HG03039 (cell line): ENCODE results near the gene IFNL1.
"Not testable (repeated sequence)": the region's sequence is repeated elsewhere in the genome, so short reads cannot be mapped to it uniquely, and the experiment has no call there.

Experiments
- ATAC-seq: cut with Tn5 transposase; IDR thresholded peaks from one replicate; pipeline ENCODE4 v1.9.1; 2021; ENCODE audit warnings: mild to moderate bottlenecking, moderate library complexity; ENCODE audit not compliant: unreplicated experiment

The IFNL1 gene

GRCh38 chr19:39328046-39328705 lies 32.0 kb downstream of the IFNL1 start:
- no peak for ATAC-seq

DNA sequence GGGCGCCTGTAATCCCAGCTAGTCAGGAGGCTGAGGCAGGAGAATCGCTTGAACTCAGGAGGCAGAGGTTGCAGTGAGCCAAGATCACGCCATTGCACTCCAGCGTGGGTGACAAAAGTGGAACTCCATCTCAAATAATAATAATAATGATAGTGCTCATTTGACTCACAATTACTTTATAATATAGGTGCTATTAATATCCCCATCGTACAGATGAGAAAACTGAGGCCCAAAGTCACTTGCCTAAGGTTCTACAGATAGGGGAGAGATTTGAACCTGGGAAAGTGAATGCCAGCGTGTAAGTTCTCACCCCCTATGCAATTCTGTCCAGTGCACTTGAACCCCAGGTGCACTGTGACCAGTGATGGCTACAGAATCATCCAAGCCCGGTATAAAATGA lies 33.7 kb downstream of the IFNL1 start:
- ATAC-seq = no peak

- no peak for ATAC-seq
Observed at GRCh38 chr19:39332293-39332692, 36.1 kb downstream of the IFNL1 start.

DNA sequence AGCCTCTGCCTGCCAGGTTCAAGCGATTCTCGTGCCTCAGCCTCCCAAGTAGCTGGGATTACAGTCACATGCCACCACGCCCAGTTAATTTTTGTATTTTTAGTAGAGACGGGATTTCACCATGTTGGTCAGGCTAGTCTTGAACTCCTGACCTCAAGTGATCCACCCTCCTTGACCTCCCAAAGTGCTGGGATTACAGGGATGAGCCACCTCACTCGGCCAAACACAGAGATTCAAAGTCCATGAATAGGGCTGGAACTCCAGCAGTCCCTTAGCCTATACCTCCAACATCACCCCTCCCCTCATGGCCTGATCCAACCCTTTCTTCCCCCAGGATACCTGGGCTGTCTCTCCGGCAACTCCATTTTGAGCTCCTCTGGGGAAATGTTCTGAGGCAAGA lies 36.5 kb downstream of the IFNL1 start:
- ATAC-seq = not testable (repeated sequence)

GRCh38 chr19:39333507-39333906 lies 37.3 kb downstream of the IFNL1 start:
- no peak for ATAC-seq

- no peak for ATAC-seq
Observed at GRCh38 chr19:39334444-39334976, 38.3 kb downstream of the IFNL1 start.

GRCh38 chr19:39335168-39335548 lies 39.0 kb downstream of the IFNL1 start:
- no peak for ATAC-seq

- no peak for ATAC-seq
Observed at GRCh38 chr19:39336483-39336882, 40.3 kb downstream of the IFNL1 start.

DNA sequence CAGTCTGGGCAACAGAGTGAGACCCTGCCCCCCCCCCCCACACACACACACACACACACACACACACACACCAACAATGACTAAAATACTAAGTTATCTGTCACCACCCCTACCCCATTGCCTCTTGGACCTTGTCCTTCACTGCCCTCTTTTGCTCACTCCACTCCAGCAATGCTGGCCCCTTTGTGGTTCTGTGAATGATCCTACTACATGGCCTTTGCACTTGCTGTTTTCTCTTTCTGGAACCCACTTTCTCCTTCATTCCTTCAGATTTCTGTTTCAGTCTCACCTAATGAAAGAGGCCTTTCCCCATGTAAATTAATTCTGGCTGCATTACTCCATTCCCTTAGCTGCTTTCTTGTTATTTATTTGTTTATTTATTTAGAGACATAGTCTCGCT lies 43.5 kb downstream of the IFNL1 start:
- ATAC-seq = no peak

DNA sequence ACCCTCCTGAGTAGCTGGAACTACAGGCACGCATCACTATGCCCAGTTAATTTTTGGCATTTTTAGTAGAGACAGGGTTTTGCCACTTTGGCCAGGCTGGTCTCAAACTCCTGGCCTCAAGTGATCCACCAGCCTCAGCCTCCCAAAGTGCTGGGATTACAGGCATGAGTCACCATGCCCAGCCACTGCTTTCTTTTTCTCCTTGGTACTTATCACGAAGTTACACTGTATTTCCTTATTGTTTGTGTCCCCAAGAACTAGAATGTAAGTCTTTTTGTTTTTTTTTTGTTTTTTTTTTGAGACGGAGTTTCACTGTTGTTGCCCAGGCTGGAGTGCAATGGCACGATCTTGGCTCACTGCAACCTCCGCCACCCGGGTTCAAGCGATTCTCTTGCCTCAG lies 43.9 kb downstream of the IFNL1 start:
- ATAC-seq = not testable (repeated sequence)

- ATAC-seq = no peak
Observed at GRCh38 chr19:39341129-39341718, 45.0 kb downstream of the IFNL1 start.

DNA sequence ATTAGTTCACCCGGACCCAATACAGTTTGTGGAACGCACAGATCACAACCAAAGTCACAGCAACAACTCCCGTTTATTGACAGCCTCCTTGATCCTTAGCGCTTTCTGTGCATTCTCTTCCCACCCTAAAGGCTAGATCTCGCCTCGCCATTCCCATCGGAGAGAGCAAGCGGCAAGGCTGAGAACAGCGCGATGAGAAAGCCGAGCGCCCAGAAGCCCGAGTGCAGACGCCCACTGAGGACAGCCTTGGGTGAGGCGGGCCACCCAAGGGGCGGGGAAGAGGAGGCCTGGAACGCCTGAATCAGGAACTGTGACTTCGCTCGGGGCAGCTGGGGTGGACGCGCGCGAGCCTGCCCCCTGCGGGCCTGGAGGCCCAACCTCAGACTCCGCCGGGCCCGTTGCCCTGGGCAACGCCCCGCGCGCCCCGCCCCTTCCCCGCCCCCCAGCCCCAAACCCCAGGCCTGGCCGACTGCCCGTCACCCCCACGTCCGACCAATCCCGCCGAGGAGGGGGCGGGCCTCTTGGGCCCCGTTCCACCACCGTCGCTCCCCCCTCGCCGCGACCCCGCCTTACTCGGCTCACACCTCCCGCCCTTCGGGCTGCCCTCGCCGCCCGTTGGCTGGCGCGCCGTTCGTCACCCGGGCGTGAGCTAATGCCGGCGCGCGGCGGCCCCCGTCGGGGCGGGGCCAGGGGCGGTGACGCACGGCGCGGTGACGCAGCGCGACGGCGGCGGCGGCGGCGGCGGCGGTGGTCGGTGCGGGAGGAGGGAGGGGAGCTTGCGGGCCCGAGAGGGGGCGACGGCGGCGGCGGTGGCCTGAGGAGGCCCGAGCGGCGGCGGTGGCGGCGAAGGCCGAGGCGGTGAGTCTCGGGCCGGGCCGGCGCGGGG lies 45.8 kb downstream of the IFNL1 start, which contains the start of gene SAMD4B:
Gene SAMD4B (plus strand): TSS at position 703 of the 886 bp plus-strand sequence. CDS start 14,473 bp downstream, outside the sequence.
- ATAC-seq = peak; percentile 82

DNA sequence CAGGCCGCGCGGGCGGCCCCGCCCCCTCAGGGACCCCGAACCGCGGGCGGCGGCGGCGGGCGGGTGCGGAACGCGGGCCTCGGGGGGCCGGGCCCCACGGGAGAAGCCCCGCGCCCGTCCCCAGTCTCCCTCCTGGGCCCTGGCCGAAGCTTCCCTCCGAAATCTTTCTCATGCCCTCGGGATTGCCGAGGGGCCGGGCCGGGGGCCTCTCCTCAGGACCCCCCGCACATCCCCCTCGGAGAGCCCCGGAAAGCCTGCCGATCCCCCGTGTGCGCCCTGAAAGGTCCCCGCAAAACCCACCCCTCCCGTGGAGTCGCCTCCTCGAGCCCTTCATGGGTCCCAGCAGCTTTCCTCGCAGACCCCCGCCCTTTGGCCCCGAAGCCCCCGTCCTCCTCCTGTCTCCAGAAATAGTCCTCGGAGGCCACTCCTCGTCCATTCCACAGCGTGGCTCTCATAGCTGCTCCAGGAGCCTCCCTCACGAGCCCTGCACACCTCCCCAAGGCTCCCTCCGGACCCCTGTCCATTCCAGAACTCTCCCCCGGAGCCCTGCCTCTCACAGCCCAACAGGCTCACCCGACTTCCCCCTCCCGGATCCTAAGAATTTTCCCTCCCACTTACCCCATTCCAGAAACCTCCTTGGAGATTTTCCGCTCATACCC lies 46.6 kb downstream of the IFNL1 start:
- no peak for ATAC-seq

DNA sequence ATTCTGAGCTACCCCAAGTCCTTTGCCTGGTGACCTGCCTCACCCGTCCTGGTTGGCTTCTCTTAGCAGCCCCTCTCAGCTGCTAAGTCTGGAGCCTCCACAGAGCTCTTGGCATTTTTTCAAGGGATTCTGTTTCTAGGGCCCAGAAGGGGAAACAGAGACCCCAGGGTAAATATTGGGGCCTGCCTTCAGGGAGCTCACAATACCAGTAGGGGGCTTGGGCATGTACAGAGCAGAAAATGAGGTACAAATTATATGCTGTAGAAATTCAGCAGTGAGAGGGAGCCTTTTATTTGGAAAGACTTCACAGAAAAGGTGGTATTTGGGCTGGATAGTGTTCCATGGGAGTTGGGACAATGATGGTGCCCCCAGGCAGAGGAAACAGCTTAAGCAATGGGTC lies 49.7 kb downstream of the IFNL1 start:
- ATAC-seq = no peak

DNA sequence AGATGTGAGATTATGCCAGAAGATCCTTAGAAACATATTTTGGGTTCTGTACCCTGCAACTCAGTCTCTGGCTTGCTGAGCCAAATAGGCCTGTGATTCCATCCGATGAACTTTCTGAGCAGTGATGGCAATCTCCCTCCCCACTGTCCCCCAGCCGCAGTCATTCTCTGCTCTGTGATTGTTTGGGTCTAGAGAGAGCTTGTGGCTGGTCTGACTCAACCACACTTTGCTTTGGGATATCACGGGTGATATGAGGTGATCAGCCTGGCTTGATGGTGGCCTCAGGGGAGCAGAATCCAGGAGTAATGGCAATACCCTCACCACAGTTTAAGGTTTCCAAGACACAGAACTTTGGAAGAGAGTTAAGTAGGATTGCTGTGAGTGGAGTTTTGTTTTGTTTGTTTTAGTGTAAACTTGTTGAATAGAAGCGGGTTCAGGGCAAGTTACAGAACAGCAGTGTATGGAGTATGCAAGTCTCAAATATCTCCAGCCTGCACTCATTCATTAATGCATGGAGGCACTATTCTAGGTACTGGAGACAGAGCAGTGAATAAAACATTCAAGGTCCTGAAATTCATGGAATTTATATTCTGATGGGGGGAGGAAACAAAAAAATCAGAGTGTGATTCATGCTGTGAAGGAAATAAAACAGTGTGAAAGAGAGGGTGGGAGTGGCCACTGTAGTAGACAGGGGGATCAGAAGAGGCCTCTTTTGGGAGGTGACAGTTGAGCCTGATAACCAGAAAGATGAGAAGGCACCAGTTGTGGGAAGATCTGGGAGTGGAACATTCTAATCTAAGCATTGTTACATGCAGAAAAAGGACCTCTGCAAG lies 51.3 kb downstream of the IFNL1 start:
- ATAC-seq = no peak
